ENCODE measurements around the gene TP53BP2.

DNA sequence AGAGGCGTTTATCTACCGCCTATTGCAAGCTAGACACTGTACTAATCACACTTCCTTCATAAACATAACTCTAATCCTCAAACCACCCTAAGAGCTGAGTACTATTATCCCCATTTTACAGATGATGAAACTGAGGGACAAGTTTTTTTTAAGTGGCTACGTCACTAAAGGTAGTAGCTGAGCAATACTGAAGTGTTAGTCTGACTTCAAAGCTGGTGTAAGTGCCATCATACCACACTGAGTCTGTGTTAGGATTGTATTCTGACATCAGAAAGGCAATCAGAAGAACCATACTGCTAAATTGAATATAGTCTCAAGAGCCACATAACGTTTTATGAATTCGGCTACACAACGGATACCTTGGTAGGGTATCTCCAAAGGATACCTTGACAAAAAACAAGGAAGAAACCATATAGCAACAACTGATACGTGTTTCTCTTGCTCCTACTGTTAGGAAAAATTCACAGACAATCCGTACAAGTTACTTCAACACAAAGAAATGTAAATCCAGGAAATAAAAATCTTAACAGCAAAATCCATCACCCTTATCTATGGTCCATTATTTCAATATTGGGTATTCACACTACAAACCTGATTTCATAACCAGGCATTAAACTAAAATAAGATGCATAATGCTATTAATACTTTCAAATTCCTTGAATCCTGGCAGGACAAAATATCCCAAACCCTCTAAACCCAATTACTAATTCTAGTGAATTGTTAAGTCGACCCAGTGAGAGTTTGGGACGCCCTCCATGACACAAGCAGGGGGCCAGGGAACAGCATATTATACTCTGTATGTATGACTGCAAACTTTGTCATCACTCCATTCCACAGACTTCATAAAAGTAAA lies 1.6 kb downstream of the TP53BP2 start:
- no peak for TF ChIP-seq CTCF (IDR thresholded peaks at IDR 0.05 in 2 of 3, conservative IDR thresholded peaks at IDR 0.05 in 1 of 3; ENCODE audit: borderline replicate concordance in 1 of 3, insufficient read depth in 1 of 3, low read depth in 2 of 3, low read length in 2 of 3)
- TF ChIP-seq, protein P1, sequence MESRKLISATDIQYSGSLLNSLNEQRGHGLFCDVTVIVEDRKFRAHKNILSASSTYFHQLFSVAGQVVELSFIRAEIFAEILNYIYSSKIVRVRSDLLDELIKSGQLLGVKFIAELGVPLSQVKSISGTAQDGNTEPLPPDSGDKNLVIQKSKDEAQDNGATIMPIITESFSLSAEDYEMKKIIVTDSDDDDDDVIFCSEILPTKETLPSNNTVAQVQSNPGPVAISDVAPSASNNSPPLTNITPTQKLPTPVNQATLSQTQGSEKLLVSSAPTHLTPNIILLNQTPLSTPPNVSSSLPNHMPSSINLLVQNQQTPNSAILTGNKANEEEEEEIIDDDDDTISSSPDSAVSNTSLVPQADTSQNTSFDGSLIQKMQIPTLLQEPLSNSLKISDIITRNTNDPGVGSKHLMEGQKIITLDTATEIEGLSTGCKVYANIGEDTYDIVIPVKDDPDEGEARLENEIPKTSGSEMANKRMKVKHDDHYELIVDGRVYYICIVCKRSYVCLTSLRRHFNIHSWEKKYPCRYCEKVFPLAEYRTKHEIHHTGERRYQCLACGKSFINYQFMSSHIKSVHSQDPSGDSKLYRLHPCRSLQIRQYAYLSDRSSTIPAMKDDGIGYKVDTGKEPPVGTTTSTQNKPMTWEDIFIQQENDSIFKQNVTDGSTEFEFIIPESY (IDR thresholded peaks at IDR 0.05; ENCODE audit: extremely low read depth, insufficient replicate concordance, low read length) = no peak
- TF ChIP-seq ZNF274 (IDR thresholded peaks at IDR 0.05; ENCODE audit: low read depth, low read length) = no peak
- TF ChIP-seq EZH2 (IDR thresholded peaks at IDR 0.05) = no peak
- TF ChIP-seq POLR2AphosphoS5 (IDR thresholded peaks at IDR 0.05; ENCODE audit: low read depth, low read length) = no peak

Measured in HCT116 (cell line).